ENCODE results near the gene CNTNAP2.
"Not testable (repeated sequence)": the region's sequence is repeated elsewhere in the genome, so short reads cannot be mapped to it uniquely, and the experiment has no call there.

The CNTNAP2 gene

DNA sequence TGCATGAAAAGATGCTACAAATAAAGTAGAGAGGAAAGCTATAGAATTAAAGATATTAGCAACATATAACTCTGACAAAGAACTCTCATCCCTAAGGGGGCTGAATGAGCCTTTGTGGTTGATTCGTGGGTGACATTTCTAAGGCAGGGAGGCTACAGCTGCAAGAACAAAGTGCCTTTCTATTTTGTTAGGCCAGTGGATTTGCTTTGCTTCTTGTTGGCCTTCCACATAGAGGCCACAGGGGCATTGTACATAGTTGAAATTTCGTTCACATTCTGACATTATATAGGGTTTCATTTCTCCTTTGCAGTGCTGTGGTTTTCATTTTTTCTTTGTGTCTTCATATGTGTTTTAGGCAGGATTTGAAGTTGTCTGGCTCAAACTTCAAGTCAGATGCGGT, 1654.7 kb downstream of the CNTNAP2 start:
- DNase-seq (ENCODE audit: low spot score) = no peak

DNA sequence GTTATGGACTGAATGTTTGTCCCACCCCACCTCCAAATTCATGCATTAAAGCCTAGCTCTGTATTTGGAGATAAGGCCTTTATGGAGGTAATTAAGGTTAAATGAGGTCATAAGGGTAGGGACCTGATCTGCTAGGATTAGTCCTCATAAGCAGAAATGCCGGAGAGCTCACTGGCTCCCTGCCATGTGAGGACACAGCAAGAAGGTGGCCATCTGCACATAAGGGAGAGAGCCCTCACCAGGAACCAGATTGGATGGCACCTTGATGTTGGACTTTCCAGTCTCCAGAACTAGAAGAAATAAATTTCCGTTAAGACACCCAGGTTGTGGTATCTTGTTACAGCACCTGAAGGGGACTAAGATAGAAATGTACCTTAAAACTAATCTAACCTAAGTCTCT, 1657.9 kb downstream of the CNTNAP2 start:
- DNase-seq (ENCODE audit: low spot score) = no peak

GRCh38 chr7:147775516-147776284, 1659.1 kb downstream of the CNTNAP2 start:
- no peak for DNase-seq (ENCODE audit: low spot score)

- DNase-seq (ENCODE audit: low spot score) = no peak
These were observed 1660.7 kb downstream of the CNTNAP2 start for GRCh38 chr7:147777309-147777708.

- DNase-seq (ENCODE audit: low spot score) = no peak
These were observed 1663.3 kb downstream of the CNTNAP2 start for GRCh38 chr7:147779949-147780348.

GRCh38 chr7:147796581-147796980, 1680.0 kb downstream of the CNTNAP2 start:
- no peak for DNase-seq (ENCODE audit: low spot score)

GRCh38 chr7:147798001-147798400, 1681.4 kb downstream of the CNTNAP2 start:
- DNase-seq (ENCODE audit: low spot score) = no peak

- DNase-seq (ENCODE audit: low spot score) = not testable (repeated sequence)
These were observed 1685.2 kb downstream of the CNTNAP2 start for GRCh38 chr7:147801762-147802161.

DNA sequence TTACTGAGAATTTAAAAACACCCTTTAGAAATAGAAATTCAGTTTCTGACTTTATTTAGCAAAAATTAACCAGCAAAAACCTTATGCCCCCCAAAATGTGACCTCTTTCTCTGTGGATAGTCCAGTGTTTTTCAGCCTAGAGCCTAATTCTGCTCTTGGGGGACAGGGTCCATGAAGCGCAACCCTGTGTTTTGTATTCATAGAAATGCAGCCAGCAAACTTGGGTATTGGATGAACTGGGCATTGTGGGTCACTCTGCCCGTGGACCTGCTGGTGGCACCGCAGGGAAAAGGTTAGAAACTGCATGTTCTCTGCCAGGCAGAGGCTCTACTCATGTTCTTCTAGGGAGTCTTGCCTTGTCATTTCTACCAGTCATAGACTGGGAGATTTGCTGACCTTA, 1686.5 kb downstream of the CNTNAP2 start:
- no peak for DNase-seq (ENCODE audit: low spot score)

GRCh38 chr7:147803606-147804005, 1687.0 kb downstream of the CNTNAP2 start:
- no peak for DNase-seq (ENCODE audit: low spot score)

DNA sequence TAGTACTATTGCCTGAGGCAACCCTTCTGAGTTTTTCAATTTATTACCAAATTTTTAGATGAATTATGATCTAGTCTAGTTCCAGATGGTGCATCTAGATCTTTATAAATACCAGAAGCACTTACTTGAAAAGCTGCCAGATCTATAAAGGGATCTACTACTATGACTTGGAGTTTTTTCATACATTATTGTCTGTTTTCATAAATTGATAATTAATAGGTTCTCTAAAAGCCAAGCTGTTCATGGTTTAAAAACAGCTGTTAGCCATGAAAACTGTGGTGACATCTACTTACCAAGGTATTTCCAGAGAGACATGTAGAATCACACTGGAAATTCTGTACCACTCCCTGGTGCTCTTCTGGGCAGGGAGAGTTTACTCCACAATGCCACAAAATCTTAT, 1687.4 kb downstream of the CNTNAP2 start:
- no peak for DNase-seq (ENCODE audit: low spot score)

DNA sequence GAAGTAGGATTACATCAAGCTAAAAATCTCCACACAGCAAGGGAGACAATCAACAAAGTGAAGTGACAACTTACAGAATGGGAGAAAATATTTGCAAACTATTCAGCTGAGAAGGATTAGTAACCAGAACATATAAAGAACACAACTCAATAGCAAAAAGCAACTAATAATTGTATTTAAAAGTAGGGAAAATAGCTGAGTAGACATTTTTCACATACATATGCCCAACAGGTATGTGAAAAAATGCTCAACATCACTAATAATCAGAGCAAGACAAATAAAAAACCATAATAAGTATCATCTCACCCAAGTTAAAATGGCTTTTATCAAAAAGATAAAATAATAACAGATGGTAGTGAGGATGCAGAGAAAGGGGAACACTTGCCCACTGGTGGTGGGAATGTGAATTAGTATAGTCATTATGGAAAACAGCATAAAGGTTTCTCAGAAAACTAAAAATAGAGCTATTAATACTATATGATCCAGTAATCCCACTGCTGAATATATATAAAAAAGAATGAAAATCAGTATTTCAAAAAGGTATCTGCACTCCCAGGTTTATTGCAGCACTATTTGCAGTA, 1689.5 kb downstream of the CNTNAP2 start:
- no peak for DNase-seq (ENCODE audit: low spot score)

DNA sequence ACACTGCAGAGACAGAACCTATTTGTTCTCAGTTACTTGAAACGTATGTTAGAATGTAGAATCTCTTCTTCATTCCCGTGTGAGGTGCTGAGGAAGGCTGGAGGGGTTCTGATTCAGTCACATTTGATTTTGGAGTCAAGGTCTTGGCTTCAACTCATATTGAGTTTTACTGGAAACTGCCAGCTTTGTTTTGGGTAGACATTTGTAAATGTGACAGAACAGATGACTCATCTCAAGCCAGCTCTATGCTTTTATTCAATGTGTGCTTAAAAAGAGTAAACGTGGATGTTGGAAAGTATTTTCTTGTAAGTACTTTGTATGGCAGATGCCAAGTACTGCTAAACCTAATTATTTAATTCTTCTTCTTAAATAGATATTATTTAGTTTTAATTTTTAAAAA, 1693.2 kb downstream of the CNTNAP2 start:
- DNase-seq (ENCODE audit: low spot score) = no peak

- no peak for DNase-seq (ENCODE audit: low spot score)
These were observed 1693.7 kb downstream of the CNTNAP2 start for GRCh38 chr7:147810269-147810668.

DNA sequence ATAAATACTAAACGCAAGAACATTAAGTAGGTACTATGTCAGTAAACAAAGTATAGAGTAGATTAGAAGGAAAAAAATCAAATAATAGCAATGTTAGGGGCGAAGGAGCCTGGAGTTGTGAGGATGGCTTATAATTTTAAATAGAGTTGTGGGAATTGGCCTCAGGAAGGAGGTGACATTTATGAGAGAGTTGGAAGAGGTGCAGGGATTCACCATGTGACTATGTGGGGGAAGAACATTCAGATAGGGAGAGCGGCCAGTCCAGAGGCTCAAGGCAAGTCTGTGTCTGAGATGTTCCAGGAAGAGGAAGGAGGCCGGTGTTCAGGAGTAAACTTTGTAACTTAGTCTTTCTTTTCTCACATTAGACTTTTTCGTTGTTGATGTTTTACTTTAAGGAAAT, 1695.3 kb downstream of the CNTNAP2 start:
- DNase-seq (ENCODE audit: low spot score) = no peak

- no peak for DNase-seq (ENCODE audit: low spot score)
These were observed 1696.7 kb downstream of the CNTNAP2 start for GRCh38 chr7:147813316-147813715.

DNA sequence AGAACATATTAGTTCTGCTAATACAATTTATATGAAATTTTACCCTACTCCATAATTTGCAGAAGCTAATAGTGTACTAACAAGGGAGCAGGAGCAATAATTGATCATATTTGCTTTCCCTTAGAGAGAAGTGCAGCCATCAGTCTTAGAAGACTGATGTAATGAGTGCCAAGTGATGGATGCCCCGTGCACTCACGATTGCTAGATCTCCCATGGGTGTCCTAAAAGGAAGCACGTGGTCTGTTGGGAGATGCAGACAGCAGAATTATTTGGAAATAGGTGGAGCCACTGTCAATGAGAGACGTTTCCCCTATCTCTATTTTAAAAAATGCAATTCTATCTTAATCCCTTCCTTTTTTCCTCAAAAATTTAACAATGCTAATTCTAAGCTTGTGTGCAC, 1701.7 kb downstream of the CNTNAP2 start:
- DNase-seq (ENCODE audit: low spot score) = no peak

DNA sequence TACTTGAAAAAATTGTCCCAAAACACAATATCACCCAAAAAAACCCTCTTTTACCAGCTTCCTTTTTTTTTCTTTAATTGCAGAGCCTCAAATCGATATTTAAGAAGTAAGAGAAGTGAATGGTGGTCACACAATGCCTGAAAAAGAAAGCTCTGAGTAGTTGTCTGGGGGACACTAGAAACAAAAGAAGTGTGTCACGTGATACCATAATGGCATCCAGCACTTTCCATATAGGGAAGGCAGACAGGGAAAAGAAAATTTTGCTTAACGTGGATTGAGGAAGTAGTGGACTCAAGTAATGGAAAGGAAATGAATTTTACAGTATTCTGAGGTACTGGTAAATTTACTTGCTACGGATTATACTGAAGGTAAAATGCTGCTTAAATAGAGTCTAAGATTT, 1708.1 kb downstream of the CNTNAP2 start:
- no peak for DNase-seq (ENCODE audit: low spot score)

DNA sequence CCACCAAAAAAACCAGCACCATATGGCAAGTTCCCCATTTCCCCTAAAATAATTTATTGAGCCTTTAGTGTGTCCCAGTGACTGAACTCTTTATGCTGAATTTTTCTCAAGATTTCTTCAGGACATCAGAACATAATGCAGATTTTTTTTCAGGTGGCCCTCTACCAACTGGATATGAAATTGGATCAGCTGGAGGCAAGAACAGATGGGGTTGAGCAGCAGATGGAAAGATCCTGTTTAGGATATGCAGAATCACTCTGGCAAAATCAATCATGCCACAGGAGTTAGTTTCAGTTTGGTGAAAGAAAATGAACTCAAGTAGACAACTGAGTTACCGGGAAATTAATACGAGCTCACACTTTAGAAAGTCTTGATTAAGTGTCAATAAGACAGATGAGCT, 1712.4 kb downstream of the CNTNAP2 start:
- DNase-seq (ENCODE audit: low spot score) = no peak

DNA sequence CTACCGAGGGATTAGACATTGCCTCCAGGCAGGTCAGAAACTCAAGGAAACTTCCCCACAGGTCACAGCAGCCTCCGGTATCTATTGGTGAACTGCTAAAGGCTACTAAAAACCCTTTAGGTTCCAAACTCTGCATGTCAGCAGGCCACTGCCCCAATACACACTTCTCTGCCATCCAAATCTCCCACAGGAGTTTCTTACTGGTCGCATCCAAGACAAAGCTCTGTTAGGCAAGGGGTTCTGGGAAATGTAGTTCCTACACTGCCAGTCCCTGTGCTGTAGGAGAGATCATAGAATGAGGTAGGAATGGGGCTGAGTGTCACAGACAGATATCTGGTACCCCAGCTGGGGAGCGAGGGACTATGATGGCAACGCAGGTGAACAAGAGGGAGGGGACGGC, 1717.0 kb downstream of the CNTNAP2 start:
- no peak for DNase-seq (ENCODE audit: low spot score)

- no peak for DNase-seq (ENCODE audit: low spot score)
These were observed 1717.4 kb downstream of the CNTNAP2 start for GRCh38 chr7:147833970-147834369.

- no peak for DNase-seq (ENCODE audit: low spot score)
These were observed 1736.2 kb downstream of the CNTNAP2 start for GRCh38 chr7:147852833-147853232.

- DNase-seq (ENCODE audit: low spot score) = no peak
These were observed 1740.8 kb downstream of the CNTNAP2 start for GRCh38 chr7:147857152-147858140.

Data from NAMALWA (cell line).